WI38 (cell line): ENCODE data around the gene SCAND1.

Source experiments
- H3K4me3 ChIP-seq: 2 replicates; pipeline ENCODE4 v1.5.1; 2011; ENCODE audit warnings: low read depth, mild to moderate bottlenecking, control low read depth, low read length
- TF ChIP-seq, protein P1 (sequence below): IDR thresholded peaks from 2 replicates; pipeline ENCODE4 v1.5.1; 2012; ENCODE audit warnings: low read depth, mild to moderate bottlenecking, control low read depth, low read length

The SCAND1 gene

DNA sequence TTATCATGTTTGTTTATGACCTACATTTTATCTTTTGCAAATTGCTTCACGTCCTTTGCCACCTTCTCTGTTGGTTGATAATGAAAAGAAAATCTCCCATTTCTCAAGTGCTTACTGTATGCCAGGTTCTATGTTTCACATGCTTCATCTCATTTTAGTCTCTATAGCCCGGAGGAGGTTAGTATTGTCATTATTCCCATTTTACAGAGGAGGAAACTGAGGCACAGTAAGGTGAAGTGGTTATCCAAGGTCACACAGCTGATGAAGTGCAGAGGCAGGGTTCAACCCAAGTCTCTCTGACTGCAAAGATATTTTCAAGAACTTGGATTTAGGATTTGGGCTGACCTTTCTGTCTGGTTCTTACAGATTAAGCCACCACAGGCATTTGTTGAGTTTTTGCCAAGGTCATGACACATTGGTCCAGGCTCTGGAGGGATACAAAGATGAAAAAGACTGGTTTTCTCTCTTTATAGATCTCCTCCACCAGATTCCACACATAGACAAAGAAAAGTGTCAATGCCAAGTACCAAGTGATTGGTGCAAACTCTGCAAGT lies 34.7 kb upstream of the SCAND1 start:
- no peak overlapping the region for H3K4me3 ChIP-seq
- TF ChIP-seq, protein P1, sequence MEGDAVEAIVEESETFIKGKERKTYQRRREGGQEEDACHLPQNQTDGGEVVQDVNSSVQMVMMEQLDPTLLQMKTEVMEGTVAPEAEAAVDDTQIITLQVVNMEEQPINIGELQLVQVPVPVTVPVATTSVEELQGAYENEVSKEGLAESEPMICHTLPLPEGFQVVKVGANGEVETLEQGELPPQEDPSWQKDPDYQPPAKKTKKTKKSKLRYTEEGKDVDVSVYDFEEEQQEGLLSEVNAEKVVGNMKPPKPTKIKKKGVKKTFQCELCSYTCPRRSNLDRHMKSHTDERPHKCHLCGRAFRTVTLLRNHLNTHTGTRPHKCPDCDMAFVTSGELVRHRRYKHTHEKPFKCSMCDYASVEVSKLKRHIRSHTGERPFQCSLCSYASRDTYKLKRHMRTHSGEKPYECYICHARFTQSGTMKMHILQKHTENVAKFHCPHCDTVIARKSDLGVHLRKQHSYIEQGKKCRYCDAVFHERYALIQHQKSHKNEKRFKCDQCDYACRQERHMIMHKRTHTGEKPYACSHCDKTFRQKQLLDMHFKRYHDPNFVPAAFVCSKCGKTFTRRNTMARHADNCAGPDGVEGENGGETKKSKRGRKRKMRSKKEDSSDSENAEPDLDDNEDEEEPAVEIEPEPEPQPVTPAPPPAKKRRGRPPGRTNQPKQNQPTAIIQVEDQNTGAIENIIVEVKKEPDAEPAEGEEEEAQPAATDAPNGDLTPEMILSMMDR: no peak

DNA sequence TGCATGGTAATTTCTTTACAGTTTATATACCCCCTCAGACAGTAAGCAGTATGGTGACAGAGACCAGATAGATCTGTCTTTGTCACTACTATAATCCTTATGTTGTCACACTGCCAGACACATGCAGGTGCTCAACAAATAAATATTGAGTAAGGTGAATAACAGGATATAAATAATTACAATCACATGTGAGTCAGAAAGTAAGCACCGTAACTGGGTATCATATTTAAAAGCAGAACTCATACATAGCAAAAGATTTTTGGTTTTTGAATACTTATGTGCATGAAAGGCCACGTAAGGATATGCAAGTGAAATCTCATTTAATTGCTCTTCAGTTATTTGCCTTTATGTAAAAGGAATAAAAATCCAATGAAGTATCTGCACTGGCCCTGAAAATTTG lies 31.5 kb upstream of the SCAND1 start:
- TF ChIP-seq, protein P1: no peak
- H3K4me3 ChIP-seq: no peak overlapping the region

DNA sequence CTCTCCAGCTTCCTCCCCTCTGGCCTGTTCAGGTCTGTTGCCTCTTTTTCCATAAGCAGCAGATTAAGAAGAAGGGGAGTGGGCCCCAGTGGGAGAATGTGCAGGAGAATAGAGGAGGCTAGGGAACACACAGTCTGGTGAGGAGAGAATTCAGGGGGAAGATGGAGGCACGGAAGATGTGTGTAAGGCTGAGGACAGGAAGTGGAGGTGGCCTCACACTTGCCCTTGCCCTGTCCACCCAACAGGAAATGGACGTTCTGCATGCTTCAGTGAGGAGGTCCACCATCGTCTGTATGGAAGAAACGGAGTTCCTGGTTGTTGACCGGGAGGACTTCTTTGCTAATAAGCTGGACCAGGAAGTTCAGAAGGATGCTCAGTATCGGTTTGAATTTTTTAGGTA lies 30.1 kb upstream of the SCAND1 start:
- TF ChIP-seq, protein P1: no peak
- no peak overlapping the region for H3K4me3 ChIP-seq

DNA sequence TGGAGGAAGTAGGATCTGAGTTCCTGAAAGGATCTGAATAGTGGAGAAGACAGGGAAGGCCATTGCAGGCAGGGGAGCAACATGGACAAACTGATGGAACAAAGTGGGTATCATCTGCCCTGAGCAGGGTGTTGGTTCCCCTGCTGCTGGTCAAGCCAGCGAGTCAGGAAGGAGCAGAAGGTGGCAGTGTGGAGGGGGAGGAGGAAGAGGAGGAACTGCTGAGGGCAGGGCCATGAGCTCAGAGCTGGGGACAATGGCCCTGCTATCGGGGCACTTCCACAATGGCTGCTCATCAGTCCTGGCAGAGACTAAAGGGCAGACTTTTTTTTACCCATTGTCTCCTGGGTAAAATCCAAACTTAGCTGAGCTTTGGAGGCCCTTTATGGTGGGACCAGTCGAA lies 27.7 kb upstream of the SCAND1 start:
- TF ChIP-seq, protein P1: no peak
- no peak overlapping the region for H3K4me3 ChIP-seq

DNA sequence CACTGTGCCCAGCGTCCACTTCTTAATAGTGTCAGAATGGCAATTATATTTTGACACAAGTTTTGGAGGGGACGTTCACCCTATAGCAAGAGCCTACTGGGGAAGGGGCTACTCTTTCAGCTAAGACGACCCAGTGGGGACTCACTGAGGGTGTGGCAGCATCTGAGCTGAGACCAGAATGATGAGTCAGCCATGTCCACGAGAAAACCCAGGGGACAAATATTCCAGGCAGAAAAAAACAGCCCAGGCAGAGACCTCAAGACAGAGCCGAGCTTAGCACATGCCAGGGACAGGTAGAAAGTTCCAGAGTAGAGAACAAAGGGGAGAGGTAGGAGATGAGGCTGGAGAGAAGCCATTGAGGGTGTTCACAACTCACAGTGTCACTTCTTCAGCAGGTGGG lies 25.2 kb upstream of the SCAND1 start:
- no peak overlapping the region for H3K4me3 ChIP-seq
- TF ChIP-seq, protein P1: no peak

DNA sequence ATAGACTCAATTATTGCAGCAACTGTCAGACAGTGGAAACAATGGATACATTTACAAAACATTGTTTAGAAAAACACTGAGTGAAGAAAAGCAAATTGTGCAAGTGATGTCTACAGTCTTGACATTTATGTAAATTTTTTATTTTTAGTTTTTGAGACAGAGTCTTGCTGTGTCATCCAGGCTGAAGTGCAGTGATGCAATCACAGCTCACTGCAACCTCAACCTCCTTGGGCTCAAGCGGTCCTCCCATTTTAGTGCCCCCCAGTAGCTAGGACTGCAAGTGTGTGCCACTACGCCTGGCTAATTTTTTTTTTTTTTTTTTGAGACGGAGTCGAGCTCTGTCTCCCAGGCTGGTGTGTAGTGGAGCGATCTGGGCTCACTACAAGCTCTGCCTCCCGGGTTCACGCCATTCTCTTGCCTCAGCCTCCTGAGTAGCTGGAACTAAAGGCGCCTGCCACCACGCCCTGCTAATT lies 23.8 kb upstream of the SCAND1 start:
- TF ChIP-seq, protein P1: no peak
- no peak overlapping the region for H3K4me3 ChIP-seq

DNA sequence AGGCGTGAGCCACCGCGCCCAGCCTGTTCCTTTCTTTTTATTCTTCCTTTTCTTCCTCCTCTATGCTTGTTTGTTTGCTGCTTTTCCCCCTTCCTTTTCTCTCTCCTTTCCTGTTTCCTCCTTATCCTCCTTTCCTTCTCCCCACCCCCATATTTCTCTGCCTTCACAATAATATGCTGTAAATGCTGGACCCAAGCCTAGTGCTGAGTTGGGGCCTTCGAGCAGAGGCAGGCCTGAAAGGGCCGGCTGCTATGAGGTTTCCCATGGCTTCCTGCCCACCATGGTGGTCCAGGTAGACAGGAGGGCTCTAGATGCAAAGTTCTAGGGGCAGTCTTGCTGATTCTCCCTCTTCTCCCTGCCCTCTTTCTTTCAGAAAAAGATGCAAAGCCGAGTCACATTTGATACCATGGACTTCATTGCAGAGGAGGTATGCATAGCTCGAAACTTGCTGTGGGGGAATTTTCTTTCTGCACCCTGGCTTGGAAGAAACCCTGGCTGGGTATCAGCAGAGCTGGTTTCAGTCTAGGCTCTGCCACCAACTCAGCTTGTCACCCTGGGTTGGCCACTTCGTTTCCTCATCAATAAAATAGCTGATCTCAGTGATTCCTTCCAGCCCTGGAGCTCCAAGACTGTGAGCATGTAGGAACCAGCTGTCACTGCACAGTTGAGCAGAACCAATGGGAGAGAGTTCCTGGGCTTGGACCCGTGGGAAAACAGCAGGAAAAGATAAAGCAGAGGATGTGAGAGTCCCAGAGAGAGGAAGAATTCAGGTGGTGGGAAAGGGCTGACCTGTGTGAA lies 21.5 kb upstream of the SCAND1 start:
- no peak overlapping the region for H3K4me3 ChIP-seq
- TF ChIP-seq, protein P1: no peak
